ENCODE results near the gene C3orf49.
A peak's percentile ranks its signal among the peaks of the same experiment; 100 is the strongest.

C3orf49 gene

DNA sequence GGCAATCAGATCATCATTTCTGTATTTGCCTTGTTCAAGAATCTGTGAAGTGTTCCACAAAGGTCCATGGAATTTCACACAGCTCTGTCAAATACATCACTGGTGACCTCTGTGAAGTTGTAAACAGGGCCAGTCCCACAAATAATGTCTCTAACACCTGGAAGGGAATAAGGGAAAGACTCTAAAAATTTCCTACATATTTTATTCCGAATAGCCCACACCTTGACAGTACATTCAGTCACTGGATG, at the start of gene C3orf49:
TSS of gene C3orf49 (plus strand) at position 149 of the 248 bp plus-strand sequence. CDS start 173 bp downstream, outside the sequence.
- DNase-seq: no peak

DNA sequence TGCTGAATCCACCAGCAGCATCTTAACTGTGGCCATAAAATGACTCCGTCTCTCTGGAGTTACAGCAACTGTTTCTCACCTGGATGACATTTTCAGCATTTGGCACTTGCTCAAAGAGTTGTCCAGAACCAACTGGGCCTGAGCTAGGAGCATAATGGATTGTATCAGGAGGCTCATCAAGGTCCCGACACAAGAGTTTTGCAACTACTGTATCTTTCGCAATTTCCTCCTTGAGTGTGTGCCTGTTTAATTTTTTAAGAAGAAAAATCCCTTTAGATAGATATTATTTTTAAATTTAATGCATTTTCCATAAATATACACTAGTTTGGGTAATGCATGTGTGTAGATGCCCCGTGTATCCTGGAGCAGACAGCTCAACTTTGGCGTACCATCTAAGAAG, 44.3 kb upstream of the C3orf49 start:
- DNase-seq: no peak

GRCh38 chr3:63779227-63779626, 39.9 kb upstream of the C3orf49 start:
- DNase-seq: no peak

DNA sequence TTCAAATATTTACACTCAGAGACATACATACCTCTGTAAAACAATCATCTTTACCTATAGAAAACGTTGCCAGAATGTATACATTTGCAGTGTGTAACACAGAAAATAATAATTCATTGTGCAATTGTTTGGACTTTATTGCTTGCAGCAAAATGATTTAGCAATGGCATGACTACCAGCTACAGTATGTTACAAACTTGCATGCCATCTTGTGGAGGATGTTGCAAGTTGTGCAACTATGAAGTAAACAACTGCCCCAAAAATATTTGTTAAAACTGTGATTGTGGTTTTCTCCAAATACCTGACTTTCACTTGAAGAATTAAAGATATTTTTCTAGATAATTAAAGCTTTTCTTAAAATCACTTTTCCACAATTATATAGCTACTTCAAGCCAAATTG, 27.1 kb upstream of the C3orf49 start:
- DNase-seq: no peak

DNA sequence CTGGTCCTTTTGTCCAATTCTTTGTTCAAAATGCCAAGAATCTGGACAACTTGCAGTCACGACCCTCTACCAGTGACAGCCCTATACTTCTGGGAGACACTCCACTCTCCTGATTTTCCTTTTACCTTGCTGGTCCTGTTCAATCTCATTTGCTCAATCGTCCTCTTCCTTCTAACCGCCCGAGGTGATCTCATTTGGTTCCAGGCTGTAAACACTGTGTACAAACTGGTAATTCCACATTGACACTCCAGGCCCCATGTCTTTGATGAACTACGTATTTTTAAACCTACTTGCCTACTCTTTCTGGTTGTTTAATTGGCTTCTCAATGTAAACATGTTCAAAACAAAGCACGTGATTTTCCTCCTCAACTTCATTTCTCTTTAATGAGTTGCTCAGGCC, 23.7 kb upstream of the C3orf49 start:
- no peak for DNase-seq

DNA sequence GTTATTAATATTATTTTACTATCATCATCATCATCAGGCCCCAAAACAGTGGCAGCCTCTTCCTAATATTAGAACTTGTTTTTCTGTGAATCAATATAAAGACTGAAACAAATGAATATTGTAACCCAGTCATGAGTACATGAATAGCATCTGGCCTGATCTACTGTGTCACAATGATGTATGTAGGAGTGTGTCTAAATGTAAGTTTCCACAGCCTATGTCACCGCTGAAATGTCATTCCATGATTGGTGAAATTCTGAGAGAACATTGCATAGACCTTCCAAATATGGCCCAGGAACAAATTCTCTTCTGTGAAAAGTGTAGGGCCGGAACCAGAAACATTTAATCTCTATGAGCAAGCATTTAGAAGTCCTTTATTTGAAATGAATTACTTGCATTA, 20.6 kb upstream of the C3orf49 start:
- no peak for DNase-seq

DNA sequence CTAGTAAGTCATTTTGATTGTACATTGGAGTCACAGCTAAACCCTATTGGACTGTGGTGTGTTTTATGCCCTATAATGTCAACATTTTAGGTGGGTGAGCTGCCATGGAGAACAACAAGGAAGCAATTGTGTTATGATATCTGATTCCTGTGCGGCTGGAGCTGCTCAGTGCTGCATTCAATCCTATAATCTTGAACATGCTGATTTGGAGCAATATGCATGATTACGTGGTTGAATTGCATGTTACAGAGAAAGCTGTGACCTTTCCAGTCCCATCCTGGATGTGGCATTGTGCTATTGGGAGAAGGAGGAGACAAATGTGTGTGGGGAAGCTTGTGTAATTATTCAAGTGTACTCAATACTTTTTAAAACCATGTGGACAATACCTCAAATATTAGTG, 20.1 kb upstream of the C3orf49 start:
- DNase-seq: no peak

DNA sequence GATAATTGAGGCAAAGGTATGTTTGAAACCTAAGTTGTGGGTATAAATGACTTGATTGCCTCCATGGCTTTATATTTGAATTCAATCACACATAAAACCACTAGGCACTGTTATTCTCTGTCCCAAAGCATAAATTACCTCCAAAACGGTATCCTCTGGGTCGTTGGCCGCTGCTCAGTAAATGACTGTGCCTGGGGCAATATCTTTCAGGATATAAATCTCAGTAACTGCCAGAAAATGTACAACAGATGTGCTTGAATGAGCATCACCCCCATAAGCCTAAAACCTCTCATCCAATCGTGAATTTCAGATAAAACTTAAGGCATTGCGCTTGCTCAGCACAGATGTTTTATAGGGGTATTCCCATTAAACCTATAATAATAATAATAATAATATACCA, 19.0 kb upstream of the C3orf49 start:
- DNase-seq: no peak

DNA sequence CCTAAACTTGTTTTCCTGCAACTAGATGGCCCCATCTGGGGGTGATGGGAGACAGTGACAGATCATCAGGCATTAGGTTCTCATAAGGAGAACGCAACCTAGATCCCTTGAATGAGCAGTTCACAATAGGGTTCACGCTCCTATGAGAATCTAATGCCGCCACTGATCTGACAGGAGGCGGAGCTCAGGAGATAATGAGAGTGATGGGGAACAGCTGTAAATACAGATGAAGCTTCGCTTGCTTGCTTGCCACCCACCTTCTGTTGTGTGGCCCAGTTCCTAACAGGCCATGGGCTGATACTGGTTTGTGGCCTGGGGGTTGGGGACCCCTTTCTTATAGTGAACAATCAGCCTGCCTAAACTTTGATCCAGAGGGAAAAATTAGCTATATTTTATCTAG, 15.2 kb upstream of the C3orf49 start:
- no peak for DNase-seq

DNA sequence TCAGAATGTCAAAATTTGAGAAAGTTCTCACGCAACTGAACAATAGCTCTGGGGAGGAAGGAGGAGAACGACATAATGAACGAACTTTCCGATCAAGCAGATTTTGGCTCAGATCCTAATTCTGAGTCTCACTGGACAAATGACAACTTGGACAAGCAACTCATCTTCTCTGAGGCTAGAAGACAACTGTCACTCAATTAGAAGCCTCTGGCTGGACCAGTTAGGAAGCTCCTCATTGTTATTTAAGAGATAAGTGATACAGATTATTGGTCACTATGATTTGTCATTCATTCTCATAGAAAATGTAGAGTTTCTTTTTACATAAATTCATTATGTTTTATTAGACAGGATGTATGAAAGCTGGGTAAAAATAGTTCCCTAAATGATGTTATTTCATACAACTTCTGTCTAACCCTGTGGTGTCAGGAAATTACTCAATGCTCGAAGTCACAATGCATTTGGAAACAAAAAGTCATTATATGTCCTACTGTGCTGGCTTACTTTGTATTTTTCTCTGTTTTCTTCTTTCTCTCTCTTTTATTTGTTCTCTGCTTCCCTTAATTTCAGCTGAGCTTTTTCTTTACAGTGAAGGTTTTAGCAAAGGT, 11.0 kb upstream of the C3orf49 start:
- no peak for DNase-seq

GRCh38 chr3:63808633-63809032, 10.5 kb upstream of the C3orf49 start:
- no peak for DNase-seq

DNA sequence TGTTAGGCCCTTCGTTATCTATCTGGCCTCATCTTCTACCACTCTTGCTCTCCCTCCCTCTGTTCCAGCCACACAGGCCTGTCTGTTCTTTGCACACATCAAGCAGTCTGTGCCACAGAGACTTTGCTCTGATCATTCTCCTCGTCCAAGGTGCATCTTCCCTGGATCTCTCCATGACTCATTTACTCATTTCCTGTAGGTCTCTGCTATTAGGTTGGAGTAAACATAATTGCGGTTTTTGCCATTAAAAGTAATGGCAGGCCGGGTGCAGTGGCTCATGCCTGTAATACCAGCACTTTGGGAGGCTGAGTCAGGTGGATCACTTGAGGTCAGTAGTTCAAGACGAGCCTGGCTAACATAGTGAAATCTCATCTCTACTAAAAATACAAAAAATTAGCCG, 9.5 kb upstream of the C3orf49 start:
- no peak for DNase-seq

- no peak for DNase-seq
These were observed 4.9 kb upstream of the C3orf49 start for GRCh38 chr3:63814237-63814636.

DNA sequence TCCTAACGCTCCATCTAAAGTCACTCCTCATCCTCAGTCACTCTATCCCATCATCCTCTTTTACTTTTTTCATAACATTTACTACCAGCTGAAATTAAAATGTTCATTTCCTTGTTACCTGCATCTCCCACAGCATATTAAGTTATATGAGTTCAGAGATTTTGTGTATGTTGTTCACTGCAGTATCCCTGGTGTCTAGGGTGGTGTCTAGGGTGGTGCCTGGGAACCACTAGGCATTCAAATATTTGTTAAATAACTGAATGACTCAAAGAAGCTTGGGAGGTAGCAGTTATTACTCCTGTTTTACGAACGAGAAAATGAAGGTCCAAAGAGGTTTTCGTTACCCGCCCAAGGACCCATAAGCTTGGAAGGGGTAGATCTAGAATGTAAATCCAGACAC, 1.9 kb upstream of the C3orf49 start:
- no peak for DNase-seq

DNA sequence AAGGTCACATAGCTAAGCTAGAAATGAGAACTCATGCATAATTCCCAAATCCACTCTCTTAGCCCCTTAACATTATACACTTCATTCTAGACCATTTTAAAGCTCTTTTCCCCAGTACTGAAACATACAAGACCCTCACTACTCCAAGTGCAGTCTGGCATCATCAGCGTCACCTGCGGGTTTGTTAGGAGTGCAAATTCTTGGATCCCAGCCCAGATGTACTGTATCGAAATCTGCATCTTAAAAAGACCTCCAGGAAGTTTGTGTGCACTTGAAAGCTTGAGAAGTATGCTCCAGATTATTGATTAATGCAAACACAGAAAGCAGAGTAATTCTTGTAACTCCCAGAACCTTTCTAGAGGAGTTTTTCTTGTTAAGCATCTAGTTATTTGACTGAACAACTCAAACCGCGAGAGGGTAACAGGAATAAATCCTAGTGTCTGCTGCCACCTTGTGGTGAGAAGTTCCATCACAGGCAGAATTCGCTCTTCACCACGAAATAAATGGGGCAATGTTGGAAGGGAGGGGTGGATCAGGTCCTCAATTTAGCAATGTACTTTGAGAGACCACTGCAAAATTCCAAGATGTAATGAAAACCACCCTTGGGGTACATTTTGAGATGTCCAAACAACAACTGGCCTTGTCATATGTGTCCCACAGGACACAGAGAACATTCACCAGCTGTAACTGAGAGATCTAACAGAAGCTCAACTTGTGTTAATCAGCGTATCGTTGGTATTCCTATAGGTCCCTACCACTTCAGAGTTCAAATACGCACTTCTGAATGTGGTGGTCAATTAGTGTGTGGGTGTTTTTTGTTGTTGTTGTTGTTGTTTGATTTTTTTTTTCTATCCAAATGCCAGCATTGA, 583 bp upstream of the C3orf49 start:
- DNase-seq: peak; percentile 62 to 71

- DNase-seq: no peak
These were observed 5.2 kb downstream of the C3orf49 start for GRCh38 chr3:63824309-63824708.

- no peak for DNase-seq
These were observed 11.4 kb downstream of the C3orf49 start for GRCh38 chr3:63830526-63830925.

GRCh38 chr3:63832395-63832794, 13.3 kb downstream of the C3orf49 start:
- no peak for DNase-seq

DNA sequence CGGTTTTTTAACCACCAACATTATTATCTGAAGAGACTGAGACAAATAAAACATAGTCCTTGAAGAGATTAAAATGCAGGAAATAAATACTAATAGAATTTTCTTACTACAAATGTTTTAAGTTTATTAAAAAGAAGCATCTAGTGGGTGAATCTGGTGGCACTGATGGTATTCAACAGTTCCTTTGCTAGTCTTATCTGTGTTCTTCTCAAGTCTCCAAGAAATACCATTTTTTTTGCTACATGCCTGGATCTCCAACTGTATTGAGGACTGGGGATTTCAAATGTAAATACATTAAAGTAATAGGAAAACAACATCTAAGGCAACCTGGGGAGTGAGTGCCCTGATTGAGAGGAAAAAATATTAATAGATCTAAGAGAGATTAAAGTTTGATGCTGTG, 22.6 kb downstream of the C3orf49 start:
- no peak for DNase-seq

GRCh38 chr3:63842127-63842526, 23.0 kb downstream of the C3orf49 start:
- DNase-seq: no peak

GRCh38 chr3:63845215-63845614, 26.1 kb downstream of the C3orf49 start:
- no peak for DNase-seq

DNA sequence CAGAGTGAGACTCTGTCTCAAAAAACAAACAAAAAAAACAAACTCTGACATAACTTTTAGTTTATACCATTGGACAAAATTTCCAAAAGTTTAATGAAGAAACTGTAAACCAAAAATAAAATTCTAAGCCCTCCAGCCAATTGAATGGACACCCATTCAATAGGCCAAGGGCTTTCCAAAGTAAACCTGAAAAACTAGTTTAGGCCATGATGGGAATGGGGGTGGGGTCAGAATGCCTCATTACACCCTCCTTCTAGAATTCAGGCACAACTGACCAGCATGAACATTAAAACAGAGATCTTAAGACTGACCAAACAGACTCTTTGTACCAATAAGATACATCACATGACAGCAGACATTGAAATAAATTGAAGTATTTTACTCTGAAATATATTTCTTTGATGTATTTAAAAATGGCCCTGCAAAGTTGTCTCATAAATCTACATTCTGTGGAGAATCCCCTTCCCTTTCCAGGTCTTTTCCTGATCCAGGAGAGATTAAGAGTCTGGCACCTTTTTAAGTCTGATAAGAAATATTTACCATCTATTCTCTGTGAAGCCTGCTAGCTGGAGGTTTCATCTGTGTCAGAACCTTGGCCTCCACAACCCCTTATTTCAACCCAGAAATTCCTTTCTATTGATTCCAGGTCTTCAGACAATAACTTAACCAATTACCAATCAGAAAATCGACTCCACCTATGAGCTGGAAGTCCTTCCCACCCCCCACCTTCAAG, 28.8 kb downstream of the C3orf49 start:
- no peak for DNase-seq

GRCh38 chr3:63849175-63849574, 30.1 kb downstream of the C3orf49 start:
- no peak for DNase-seq

DNA sequence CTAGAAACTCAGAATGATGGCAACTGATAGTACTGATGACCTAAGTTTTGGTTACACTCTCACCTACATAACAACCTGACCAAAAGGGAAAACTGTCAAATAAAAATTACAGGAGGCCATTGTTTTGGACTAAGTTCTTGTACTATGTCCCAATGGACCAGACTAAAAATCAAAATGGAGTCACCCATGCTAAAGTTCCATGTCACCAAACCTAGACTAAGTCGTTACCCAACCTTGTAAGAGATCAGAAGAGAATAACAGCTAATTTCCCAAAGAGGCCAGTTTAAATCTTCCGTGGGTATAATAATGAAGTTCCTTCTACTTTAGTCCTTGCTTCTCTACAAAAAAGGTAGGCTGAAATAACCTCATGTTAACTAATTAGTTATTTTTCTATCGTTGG, 32.2 kb downstream of the C3orf49 start:
- no peak for DNase-seq

All from stimulated activated CD4-positive, alpha-beta T cell treated with anti-CD3 and anti-CD28 coated beads, Interleukin-2, amount 100 ng/mL, for 24 hours (primary cell).